IMR-90 (cell line): ENCODE results near the gene SLC25A11. TPM values are rescaled to one million over a fixed set of nuclear protein-coding genes. Genes with fewer than 3 reads are reported as not detected.

Source experiments
- ATAC-seq: fragments of 200-7000 bp; cut with Tn5 transposase; 2 replicates; pipeline ENCODE4 v1.9.1; 2020; ENCODE audit warnings: low read depth, mild to moderate bottlenecking, moderate library complexity
- BruUV-seq: library from RNA; stranded (reverse); fragments of 400-500 nt; replicated peaks from 2 replicates; lab custom pipeline; 2021; lab: Mats Ljungman, UMichigan
- CTCF ChIA-PET: fragments of 300-600 bp; formaldehyde crosslinking; extraction: SDS; loops from one replicate; lab custom pipeline; 2021; ENCODE audit warnings: antibody characterized with exemption; lab: Yijun Ruan, JAX
- POLR2A ChIA-PET: fragments of 300-600 bp; sonication (Branson Sonifier 250); formaldehyde crosslinking; loops from one replicate; lab custom pipeline; 2022; ENCODE audit warnings: antibody characterized with exemption; ENCODE audit not compliant: unreplicated experiment; lab: Charles Lee
- DNase-seq: peaks from one replicate; pipeline ENCODE4 v3.0.0; 2013
- H2AFZ ChIP-seq: replicated peaks from 2 replicates; pipeline ENCODE3; 2013; ENCODE audit warnings: low read length, mild to moderate bottlenecking; ENCODE audit not compliant: poor library complexity
- H2AK5ac ChIP-seq: 2 replicates; pipeline ENCODE4 v1.6.1; 2013; ENCODE audit warnings: low read depth, low read length, inconsistent platforms
- H2AK9ac ChIP-seq: replicated peaks from 2 replicates; pipeline ENCODE3; 2013; ENCODE audit warnings: mild to moderate bottlenecking, low read depth, low read length, moderate library complexity; ENCODE audit not compliant: poor library complexity
- H2BK120ac ChIP-seq: 2 replicates; pipeline ENCODE4 v1.6.1; 2013; ENCODE audit warnings: low read depth, low read length, inconsistent platforms
- H2BK15ac ChIP-seq: 3 replicates; pipeline ENCODE4 v1.6.1; 2013; ENCODE audit warnings: low read depth, low read length, inconsistent platforms
- H2BK20ac ChIP-seq: 2 replicates; pipeline ENCODE4 v1.6.1; 2013; ENCODE audit warnings: low read depth, mild to moderate bottlenecking, inconsistent platforms, low read length, moderate library complexity
- H2BK5ac ChIP-seq: 2 replicates; pipeline ENCODE4 v1.6.1; 2013; ENCODE audit warnings: mild to moderate bottlenecking, low read depth, low read length, inconsistent platforms; ENCODE audit not compliant: poor library complexity, severe bottlenecking
- H3K14ac ChIP-seq: replicated peaks from 2 replicates; pipeline ENCODE4 v1.6.1; 2013; ENCODE audit warnings: low read depth, low read length, inconsistent platforms
- H3K18ac ChIP-seq: 2 replicates; pipeline ENCODE4 v1.6.1; 2013; ENCODE audit warnings: low read depth, low read length, control low read depth
- H3K23ac ChIP-seq: 2 replicates; pipeline ENCODE4 v1.6.1; 2013; ENCODE audit warnings: low read depth, low read length, inconsistent platforms
- H3K27ac ChIP-seq: 2 replicates; pipeline ENCODE4 v1.5.1; 2013; ENCODE audit warnings: mild to moderate bottlenecking, control low read depth, low read length; ENCODE audit not compliant: insufficient read depth
- H3K27me3 ChIP-seq: 2 replicates; pipeline ENCODE4 v1.6.1; 2013; ENCODE audit warnings: low read length; ENCODE audit not compliant: control insufficient read depth, insufficient read depth
- H3K36me3 ChIP-seq: 2 replicates; pipeline ENCODE4 v1.6.1; 2013; ENCODE audit warnings: low read length, mixed read lengths; ENCODE audit not compliant: control insufficient read depth, insufficient read depth
- H3K4ac ChIP-seq: 2 replicates; pipeline ENCODE4 v1.6.1; 2013; ENCODE audit warnings: low read depth, low read length, inconsistent platforms
- H3K4me1 ChIP-seq: 2 replicates; pipeline ENCODE4 v1.6.1; 2013; ENCODE audit warnings: low read length, mixed read lengths; ENCODE audit not compliant: control insufficient read depth, insufficient read depth
- H3K4me2 ChIP-seq: 2 replicates; pipeline ENCODE4 v1.6.1; 2013; ENCODE audit warnings: low read depth, mild to moderate bottlenecking, control low read depth, low read length, moderate library complexity
- H3K4me3 ChIP-seq: 2 replicates; pipeline ENCODE4 v1.5.1; 2013; ENCODE audit warnings: low read depth, mild to moderate bottlenecking, control low read depth, low read length, moderate library complexity; ENCODE audit not compliant: insufficient read depth
- H3K56ac ChIP-seq: 2 replicates; pipeline ENCODE4 v1.6.1; 2013; ENCODE audit warnings: low read length, inconsistent platforms; ENCODE audit not compliant: insufficient read depth; ENCODE audit errors: extremely low read depth
- H3K79me1 ChIP-seq, 2 experiments: 2 replicates each; pipeline ENCODE4 v1.6.1; 2013; ENCODE audit warnings: low read length in 2 of 2, inconsistent platforms in 1 of 2, low read depth in 1 of 2
- H3K9ac ChIP-seq: 2 replicates; pipeline ENCODE4 v1.6.1; 2013; ENCODE audit warnings: low read depth, low read length, control low read depth
- H3K9me1 ChIP-seq: 2 replicates; pipeline ENCODE4 v1.6.1; 2013; ENCODE audit warnings: low read length, inconsistent platforms; ENCODE audit not compliant: insufficient read depth
- H3K9me3 ChIP-seq: 2 replicates; pipeline ENCODE4 v1.6.1; 2013; ENCODE audit warnings: low read length; ENCODE audit not compliant: control insufficient read depth, insufficient read depth
- H4K20me1 ChIP-seq: 2 replicates; pipeline ENCODE4 v1.6.1; 2013; ENCODE audit warnings: low read length, inconsistent platforms; ENCODE audit not compliant: insufficient read depth
- H4K5ac ChIP-seq: 2 replicates; pipeline ENCODE4 v1.6.1; 2013; ENCODE audit warnings: mild to moderate bottlenecking, low read depth, low read length, control low read depth
- H4K8ac ChIP-seq, 2 experiments: 2 replicates each; pipeline ENCODE4 v1.6.1; 2013; ENCODE audit warnings: low read depth in 2 of 2, low read length in 2 of 2, control low read depth in 1 of 2, inconsistent platforms in 1 of 2
- H4K91ac ChIP-seq: 2 replicates; pipeline ENCODE4 v1.6.1; 2013; ENCODE audit warnings: low read depth, low read length, inconsistent platforms; ENCODE audit not compliant: insufficient read depth
- CHD1 ChIP-seq: IDR thresholded peaks from 2 replicates; pipeline ENCODE4 v1.6.1; 2012; ENCODE audit warnings: low read depth, low read length, improper control_type of control experiment
- MAFK ChIP-seq: IDR thresholded peaks from 2 replicates; pipeline ENCODE4 v1.6.1; 2012; ENCODE audit warnings: low read depth, low read length, improper control_type of control experiment
- NFE2L2 ChIP-seq: fragments of 150-350 bp; IDR thresholded peaks from 2 replicates; pipeline ENCODE4 v1.6.1; 2016; ENCODE audit warnings: low read depth, mild to moderate bottlenecking, low read length
- SMC3 ChIP-seq: fragments of 150-350 bp; IDR thresholded peaks from 2 replicates; pipeline ENCODE4 v1.6.1; 2016; ENCODE audit warnings: low read depth, mild to moderate bottlenecking, antibody characterized with exemption, low read length, moderate library complexity
- WGBS, 2 experiments: methylation state at CpG; one replicate each; pipeline versions ENCODE4 v1.1.5 to v1.1.7; 2013; ENCODE audit warnings: missing lambda C conversion rate in 2 of 2; ENCODE audit not compliant: insufficient read length in 1 of 2; ENCODE audit errors: extremely low coverage in 2 of 2; 5-methylcytosine and 5-hydroxymethylcytosine counted together
- dilution Hi-C: fragments of 300-500 bp; cut with HindIII; formaldehyde crosslinking; loops from one replicate; pipeline ENCODE4 v1.14.3; 2018; ENCODE audit warnings: low sequenced_read_pairs; ENCODE audit not compliant: unreplicated experiment
- in situ Hi-C: fragments of 300-500 bp; cut with MboI; formaldehyde crosslinking; loops from 3 replicates; pipeline ENCODE4 v1.14.3; 2019; ENCODE audit warnings: low sequenced_read_pairs, inconsistent platforms, mixed read lengths
- intact Hi-C: fragments of 100-400 bp; cut with micrococcal nuclease; formaldehyde crosslinking; loops from 2 replicates; pipeline ENCODE4 v1.10.0; 2022
- polyA plus RNA-seq, 3 experiments: library from polyadenylated mRNA; depleted of rRNA; stranded (reverse); fragments of >200 nt; gene quantifications; 2 replicates each; pipeline ENCODE4 v1.2.3, GENCODE V29; 2012; ENCODE audit warnings: low replicate concordance in 1 of 3
- total RNA-seq: library from RNA; depleted of rRNA; stranded (reverse); fragments of >200 nt; gene quantifications from 2 replicates; pipeline ENCODE4 v1.2.3, GENCODE V29; 2012

Gene SLC25A11
- total and polyA plus RNA-seq, 2 of the 4 experiments (the other 2 are of a cell fraction), result 35.0 to 62.2 TPM

DNA sequence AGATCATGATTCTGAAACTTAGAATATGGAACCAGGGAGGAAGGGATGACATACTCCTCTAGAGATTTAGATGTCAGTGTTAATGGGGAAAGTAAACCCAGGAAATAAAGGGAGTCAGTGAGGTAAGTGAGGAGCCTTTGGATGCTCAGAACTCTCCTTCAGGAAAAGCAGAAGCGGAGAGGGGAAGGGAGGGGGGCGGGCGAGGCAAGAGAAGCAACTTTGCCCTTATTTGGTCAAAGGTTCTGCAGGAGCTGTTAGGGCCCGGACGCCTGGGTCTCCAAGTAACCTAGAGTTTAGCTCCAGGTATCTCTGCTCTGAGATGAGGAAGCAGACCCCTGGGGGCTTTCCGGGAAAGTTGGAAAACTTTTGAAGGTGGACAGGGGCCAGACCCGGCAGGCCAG, 7.2 kb upstream of the SLC25A11 start:
- Histone ChIP-seq H3K4me3 (peak overlapping the region; percentile 98), H3K23ac (peak overlapping the region; percentile 81), H3K56ac (peak overlapping the region; percentile 94), H3K4me1 (peaks cover 25% of the 10 kb centered on the region), H4K8ac (peak overlapping the region; percentile 80 to 95), H4K91ac (peak overlapping the region; percentile 21; the same call in 1 of the 2 replicates), H2AFZ (no peak overlapping the region), H3K27ac (peak overlapping the region; percentile 96), H2BK5ac (peak overlapping the region; percentile 98), H2AK5ac (peak overlapping the region; percentile 47), H2BK15ac (peak overlapping the region; percentile 25; the same call in 1 of the 3 replicates), H3K27me3 (no peaks in the 10 kb centered on the region), H2AK9ac (peak overlapping the region; percentile 95), H3K4ac (peak overlapping the region; percentile 85), H3K9me3 (no peaks in the 10 kb centered on the region), H2BK20ac (no peak overlapping the region), H3K18ac (peak overlapping the region; percentile 39; the same call in 1 of the 2 replicates), H3K4me2 (peak overlapping the region; percentile 78), H4K5ac (peak overlapping the region; percentile 28), H3K79me1 (peaks cover 14 to 51% of the 10 kb centered on the region in 2 experiments; a peak in 3 of 4 replicates), H2BK120ac (peak overlapping the region; percentile 49; the same call in 1 of the 2 replicates), H3K9ac (peak overlapping the region; percentile 97), H3K36me3 (peaks cover 41% of the 10 kb centered on the region), H4K20me1 (peaks cover 64% of the 10 kb centered on the region), H3K9me1 (peaks cover 19% of the 10 kb centered on the region; the same call in 1 of the 2 replicates), H3K14ac (peak overlapping the region; percentile 95)
- WGBS, 2 experiments, result 0% methylated on average over 2 of the region's 7 CpGs; no CpG with 5 or more reads in 1 of the 2 experiments
- dilution Hi-C loops, result no loop called here
- intact Hi-C loops, result no loop called here
- no TSS peak for BruUV-seq
- no peak for TF ChIP-seq SMC3
- no peak for TF ChIP-seq NFE2L2
- no peak for TF ChIP-seq MAFK
- TF ChIP-seq CHD1, result no peak
- ChIA-PET CTCF (no interaction called here), POLR2A (interaction anchor here (0.6 to 3.5 kb wide), 2 partner anchors 20 to 70 kb away, joined by 3 to 19 read pairs; partner anchors contain the start of gene SPAG7)
- ATAC-seq, result no peak
- no peak for DNase-seq
- in situ Hi-C loops, result no loop called here
